GM12874 (cell line): ENCODE results near the gene FAM181B.

ENCODE experiments used
- CTCF ChIP-seq: IDR thresholded peaks from 2 replicates; pipeline ENCODE4 v1.5.1; 2011; ENCODE audit warnings: low read depth, mild to moderate bottlenecking, control low read depth, low read length, moderate library complexity; ENCODE audit not compliant: insufficient read depth

The FAM181B gene

GRCh38 chr11:82719361-82720105 lies 14.1 kb downstream of the FAM181B start:
- no peak for TF ChIP-seq CTCF

DNA sequence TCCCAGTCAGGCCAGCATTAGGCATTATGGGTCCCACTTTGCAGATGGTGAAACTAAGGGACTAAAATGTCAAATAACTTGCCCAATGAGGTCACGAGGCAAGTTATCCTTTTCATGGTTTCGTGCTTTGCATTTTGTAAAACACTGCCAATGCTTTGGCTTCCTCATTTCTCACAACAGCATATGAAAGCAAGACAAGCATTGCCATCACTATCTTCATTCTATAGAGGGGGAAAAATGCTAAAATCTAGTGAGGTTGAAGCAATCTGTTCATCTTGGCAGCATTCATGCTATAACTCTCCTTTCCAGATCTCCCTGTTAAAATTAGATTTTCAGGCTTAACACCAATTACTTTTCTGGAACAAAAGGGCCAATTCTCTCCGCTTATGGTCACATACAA lies 14.8 kb downstream of the FAM181B start:
- no peak for TF ChIP-seq CTCF

GRCh38 chr11:82718307-82718706 lies 15.4 kb downstream of the FAM181B start:
- TF ChIP-seq CTCF: peak; percentile 66

DNA sequence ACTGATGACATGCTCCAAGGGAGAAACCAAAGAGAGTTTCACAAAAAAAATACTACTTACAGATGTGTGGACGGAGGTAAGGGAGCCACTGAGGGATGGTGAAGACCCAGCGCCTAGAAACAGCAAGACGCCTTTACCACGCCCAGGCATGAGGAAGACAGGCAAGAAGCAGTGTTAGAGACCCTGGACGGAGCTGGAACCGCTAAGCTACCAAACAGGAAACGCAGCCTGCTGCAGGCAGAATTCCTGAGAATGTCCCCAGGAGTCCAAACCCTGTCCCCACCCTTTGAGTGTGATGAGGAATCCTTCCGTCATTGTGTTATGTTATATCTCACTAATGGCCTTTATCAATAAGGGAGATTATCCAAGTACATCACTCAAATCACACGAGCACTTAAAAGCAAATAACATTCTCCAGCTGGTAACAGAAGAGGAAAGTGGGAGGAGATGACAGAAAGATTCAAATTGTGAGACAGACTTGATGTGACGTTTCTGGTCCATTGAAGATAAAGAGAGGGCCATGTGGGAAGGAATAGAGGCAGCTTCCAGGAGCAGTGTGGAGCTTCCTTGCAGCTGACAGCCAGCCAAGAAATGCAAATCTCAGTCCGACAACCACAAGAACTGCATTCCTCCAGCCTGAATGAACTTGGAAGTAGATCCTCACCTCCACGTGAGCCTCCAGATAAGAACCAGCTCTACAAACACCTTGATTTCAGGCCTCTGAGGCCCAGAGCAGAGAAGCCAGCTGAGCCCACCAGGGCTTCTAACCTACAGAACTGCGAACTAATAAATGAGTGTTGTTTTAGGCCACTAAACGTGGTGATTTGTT lies 19.1 kb downstream of the FAM181B start:
- no peak for TF ChIP-seq CTCF

DNA sequence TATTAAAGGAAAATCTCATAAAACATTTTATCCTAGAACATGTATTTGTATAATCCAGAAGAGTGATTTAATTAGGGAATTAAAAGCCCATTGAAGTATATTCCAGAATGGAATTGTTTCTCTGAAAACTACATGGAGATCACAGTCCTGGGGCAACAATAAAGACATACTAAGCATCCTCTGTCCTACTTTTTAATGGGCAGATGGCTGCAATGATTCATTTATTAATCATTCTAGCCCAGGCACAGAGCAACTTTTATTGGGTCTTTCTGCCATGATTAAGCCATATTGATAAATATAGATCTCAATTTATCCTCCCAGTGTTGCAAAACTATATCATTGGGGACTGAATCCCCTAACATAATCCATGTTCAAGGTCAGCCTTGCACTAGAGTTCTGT lies 22.0 kb downstream of the FAM181B start:
- TF ChIP-seq CTCF: no peak

DNA sequence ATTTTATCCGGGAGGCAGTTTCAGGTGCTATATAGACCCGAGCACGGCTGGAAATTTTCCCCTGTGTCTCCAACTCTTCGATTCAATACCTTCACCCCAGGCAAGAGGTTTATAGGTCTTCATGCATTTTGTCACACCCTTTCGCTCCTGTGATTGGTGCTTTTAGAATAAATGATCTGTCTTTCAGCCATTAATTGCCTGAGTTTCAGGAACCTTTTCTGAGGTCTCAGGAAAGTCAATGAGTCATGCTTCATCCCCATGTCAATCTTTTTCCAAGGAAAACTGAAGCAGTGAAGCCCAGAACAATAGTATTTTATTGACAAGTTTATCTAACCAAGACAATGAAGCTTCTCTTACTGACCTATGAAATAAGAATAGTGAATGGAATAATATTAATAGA lies 29.9 kb downstream of the FAM181B start:
- TF ChIP-seq CTCF: no peak

GRCh38 chr11:82703226-82703625 lies 30.4 kb downstream of the FAM181B start:
- TF ChIP-seq CTCF: no peak
